ENCODE measurements around the gene DERL2. TPM values are rescaled to one million over a fixed set of nuclear protein-coding genes. Genes with fewer than 3 reads are reported as not detected.

DERL2 gene
- total and polyA plus RNA-seq, 2 of the 4 experiments (the other 2 are of a cell fraction), result 27.4 to 44.2 TPM

GRCh38 chr17:5438716-5439445 lies 47.1 kb downstream of the DERL2 start, which contains the start of gene C1QBP:
TSS of gene C1QBP (minus strand) at chr17:5439155. CDS start at chr17:5439073, 82 bp downstream.
- H3K79me1 ChIP-seq (ENCODE audit: low read depth in 1 of 2, low read length in 2 of 2), result peaks cover 28 to 56% of the 10 kb centered on the region in 2 experiments
- H3K4me3 ChIP-seq (ENCODE audit: insufficient read depth, low read depth, low read length), result peak within 1 kb of the TSS; percentile 82
- peak within 1 kb of the TSS; percentile 55 for H2BK5ac ChIP-seq (ENCODE audit: low read depth, low read length, poor library complexity, severe bottlenecking)
- peak within 1 kb of the TSS; percentile 93 for H3K4me2 ChIP-seq (ENCODE audit: low read depth, low read length)
- DNase-seq, result peak; percentile 89
- H3K14ac ChIP-seq (replicated peaks; ENCODE audit: low read depth, low read length), result peak within 1 kb of the TSS; percentile 41
- H4K5ac ChIP-seq (ENCODE audit: low read depth, low read length), result peak within 1 kb of the TSS; percentile 46
- H3K4me1 ChIP-seq (ENCODE audit: control insufficient read depth, insufficient read depth, low read length), result peaks cover 7% of the 10 kb centered on the region
- H2AFZ ChIP-seq (replicated peaks; ENCODE audit: low read length, poor library complexity), result peak within 1 kb of the TSS; percentile 90
- H3K56ac ChIP-seq (ENCODE audit: extremely low read depth, insufficient read depth, low read length), result peak within 1 kb of the TSS; percentile 50
- no peak within 1 kb of the TSS for H2BK120ac ChIP-seq (ENCODE audit: low read depth, low read length)
- no peak within 1 kb of the TSS for H2BK15ac ChIP-seq (ENCODE audit: low read depth, low read length)
- peak within 1 kb of the TSS; percentile 25 for H3K4ac ChIP-seq (ENCODE audit: low read depth, low read length)
- peak within 1 kb of the TSS; percentile 85; the same call in 1 of the 2 replicates for H3K23ac ChIP-seq (ENCODE audit: low read depth, low read length)
- H3K27ac ChIP-seq (ENCODE audit: insufficient read depth, low read length), result peak within 1 kb of the TSS; percentile 69
- ATAC-seq (ENCODE audit: low read depth), result peak; percentile 94
- in situ Hi-C loops (cut with MboI; ENCODE audit: low sequenced_read_pairs), result no loop called here
- intact Hi-C loops (cut with micrococcal nuclease), result no loop called here
- peak within 1 kb of the TSS; percentile 41; the same call in 1 of the 2 replicates for H4K91ac ChIP-seq (ENCODE audit: insufficient read depth, low read depth, low read length)
- H2AK5ac ChIP-seq (ENCODE audit: low read depth, low read length), result peak within 1 kb of the TSS; percentile 49; the same call in 1 of the 2 replicates
- H2BK20ac ChIP-seq (ENCODE audit: low read depth, low read length), result no peak within 1 kb of the TSS
- no TSS peak for BruUV-seq (replicated peaks)
- ChIA-PET CTCF (interaction anchor here (0.6 to 1.3 kb wide), 16 partner anchors 9 to 209 kb away, joined by 3 to 10 read pairs (median 3); partner anchors contain the start of gene NUP88), POLR2A (ENCODE audit: unreplicated experiment) (interaction anchor here (0.6 kb wide), 1 partner anchor 155 kb away, joined by 3 read pairs; no protein-coding TSS in a partner anchor)
- peak within 1 kb of the TSS; percentile 58 to 85 for H4K8ac ChIP-seq (ENCODE audit: low read depth in 2 of 2, low read length in 2 of 2)
- H3K36me3 ChIP-seq (ENCODE audit: control insufficient read depth, insufficient read depth, low read length), result peaks cover 32% of the 10 kb centered on the region
- peak within 1 kb of the TSS; percentile 76 for H2AK9ac ChIP-seq (replicated peaks; ENCODE audit: low read depth, low read length, poor library complexity)
- WGBS, 2 experiments (ENCODE audit: extremely low coverage in 2 of 2, insufficient read length in 1 of 2), result 0% methylated on average over 39 of the region's 75 CpGs; no CpG with 5 or more reads in 1 of the 2 experiments
- dilution Hi-C loops (cut with HindIII; ENCODE audit: low sequenced_read_pairs, unreplicated experiment), result no loop called here
- H3K18ac ChIP-seq (ENCODE audit: low read depth, low read length), result no peak within 1 kb of the TSS
- H3K27me3 ChIP-seq (ENCODE audit: control insufficient read depth, insufficient read depth, low read length), result no peaks in the 10 kb centered on the region
- peaks cover 3% of the 10 kb centered on the region; the same call in 1 of the 2 replicates for H3K9me1 ChIP-seq (ENCODE audit: insufficient read depth, low read length)
- H3K9ac ChIP-seq (ENCODE audit: low read depth, low read length), result peak within 1 kb of the TSS; percentile 89
- peaks cover 11% of the 10 kb centered on the region for H4K20me1 ChIP-seq (ENCODE audit: insufficient read depth, low read length)
- H3K9me3 ChIP-seq (ENCODE audit: control insufficient read depth, insufficient read depth, low read length), result no peaks in the 10 kb centered on the region
- TF ChIP-seq CHD1 (IDR thresholded peaks at IDR 0.05; ENCODE audit: low read depth, low read length) (no peak), MAZ (IDR thresholded peaks at IDR 0.05; ENCODE audit: borderline replicate concordance, low read depth, low read length) (peak; percentile 82; the same call in 1 of the 2 replicates), POLR2A (IDR thresholded peaks at IDR 0.05; ENCODE audit: low read depth, low read length) (no peak; the same call in 1 of the 2 replicates), NFE2L2 (IDR thresholded peaks at IDR 0.05; ENCODE audit: low read depth, low read length) (no peak), MAFK (IDR thresholded peaks at IDR 0.05; ENCODE audit: low read depth, low read length) (peak; percentile 7; the same call in 1 of the 2 replicates), CEBPB (IDR thresholded peaks at IDR 0.05; ENCODE audit: low read depth, low read length) (no peak), BHLHE40 (IDR thresholded peaks at IDR 0.05; ENCODE audit: low read depth, low read length) (no peak), RAD21 (IDR thresholded peaks at IDR 0.05; ENCODE audit: low read length) (peak; percentile 72), SMC3 (IDR thresholded peaks at IDR 0.05; ENCODE audit: low read depth, low read length) (peak; percentile 83), MXI1 (IDR thresholded peaks at IDR 0.05; ENCODE audit: borderline replicate concordance, low read depth, low read length) (no peak; the same call in 1 of the 2 replicates), RCOR1 (IDR thresholded peaks at IDR 0.05; ENCODE audit: insufficient replicate concordance, low read length) (peak; percentile 48)
- TF ChIP-seq, protein P1, sequence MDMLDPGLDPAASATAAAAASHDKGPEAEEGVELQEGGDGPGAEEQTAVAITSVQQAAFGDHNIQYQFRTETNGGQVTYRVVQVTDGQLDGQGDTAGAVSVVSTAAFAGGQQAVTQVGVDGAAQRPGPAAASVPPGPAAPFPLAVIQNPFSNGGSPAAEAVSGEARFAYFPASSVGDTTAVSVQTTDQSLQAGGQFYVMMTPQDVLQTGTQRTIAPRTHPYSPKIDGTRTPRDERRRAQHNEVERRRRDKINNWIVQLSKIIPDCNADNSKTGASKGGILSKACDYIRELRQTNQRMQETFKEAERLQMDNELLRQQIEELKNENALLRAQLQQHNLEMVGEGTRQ (IDR thresholded peaks at IDR 0.05; ENCODE audit: low read depth, low read length), result peak; percentile 3; the same call in 1 of the 2 replicates
- TF ChIP-seq, protein P2, sequence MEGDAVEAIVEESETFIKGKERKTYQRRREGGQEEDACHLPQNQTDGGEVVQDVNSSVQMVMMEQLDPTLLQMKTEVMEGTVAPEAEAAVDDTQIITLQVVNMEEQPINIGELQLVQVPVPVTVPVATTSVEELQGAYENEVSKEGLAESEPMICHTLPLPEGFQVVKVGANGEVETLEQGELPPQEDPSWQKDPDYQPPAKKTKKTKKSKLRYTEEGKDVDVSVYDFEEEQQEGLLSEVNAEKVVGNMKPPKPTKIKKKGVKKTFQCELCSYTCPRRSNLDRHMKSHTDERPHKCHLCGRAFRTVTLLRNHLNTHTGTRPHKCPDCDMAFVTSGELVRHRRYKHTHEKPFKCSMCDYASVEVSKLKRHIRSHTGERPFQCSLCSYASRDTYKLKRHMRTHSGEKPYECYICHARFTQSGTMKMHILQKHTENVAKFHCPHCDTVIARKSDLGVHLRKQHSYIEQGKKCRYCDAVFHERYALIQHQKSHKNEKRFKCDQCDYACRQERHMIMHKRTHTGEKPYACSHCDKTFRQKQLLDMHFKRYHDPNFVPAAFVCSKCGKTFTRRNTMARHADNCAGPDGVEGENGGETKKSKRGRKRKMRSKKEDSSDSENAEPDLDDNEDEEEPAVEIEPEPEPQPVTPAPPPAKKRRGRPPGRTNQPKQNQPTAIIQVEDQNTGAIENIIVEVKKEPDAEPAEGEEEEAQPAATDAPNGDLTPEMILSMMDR (conservative IDR thresholded peaks at IDR 0.05; ENCODE audit: low read depth, low read length), result peak; percentile 99

Measured in IMR-90 (cell line).